Ishikawa (cell line): ENCODE measurements around the gene PAN3.

Source experiments
- CEBPB ChIP-seq: IDR thresholded peaks from 2 replicates; pipeline ENCODE4 v1.6.1; 2012
- CREB1 ChIP-seq: IDR thresholded peaks from 2 replicates; pipeline ENCODE4 v1.6.1; 2012; ENCODE audit warnings: low read depth
- EGR1 ChIP-seq: IDR thresholded peaks from 2 replicates; pipeline ENCODE4 v1.6.1; 2012
- EP300 ChIP-seq: IDR thresholded peaks from 2 replicates; pipeline ENCODE4 v1.6.1; 2012; ENCODE audit warnings: borderline replicate concordance
- FOXM1 ChIP-seq: IDR thresholded peaks from 2 replicates; pipeline ENCODE4 v1.6.1; 2012; ENCODE audit warnings: low read depth, borderline replicate concordance
- MAX ChIP-seq: IDR thresholded peaks from 2 replicates; pipeline ENCODE4 v1.6.1; 2012
- NFIC ChIP-seq: IDR thresholded peaks from 2 replicates; pipeline ENCODE4 v1.6.1; 2012
- RAD21 ChIP-seq: IDR thresholded peaks from 2 replicates; pipeline ENCODE4 v1.6.1; 2012; ENCODE audit warnings: low read depth
- REST ChIP-seq: IDR thresholded peaks from 2 replicates; pipeline ENCODE4 v1.6.1; 2012; ENCODE audit warnings: low read depth, mild to moderate bottlenecking
- TAF1 ChIP-seq: IDR thresholded peaks from 2 replicates; pipeline ENCODE4 v1.6.1; 2012; ENCODE audit warnings: low read depth, mild to moderate bottlenecking
- TCF12 ChIP-seq: IDR thresholded peaks from 2 replicates; pipeline ENCODE4 v1.6.1; 2012; ENCODE audit warnings: low read depth
- TEAD4 ChIP-seq: IDR thresholded peaks from 2 replicates; pipeline ENCODE4 v1.6.1; 2012
- YY1 ChIP-seq: IDR thresholded peaks from 2 replicates; pipeline ENCODE4 v1.6.1; 2012; ENCODE audit warnings: low read depth
- ZBTB7A ChIP-seq: IDR thresholded peaks from 2 replicates; pipeline ENCODE4 v1.6.1; 2012; ENCODE audit warnings: low read depth
- TF ChIP-seq, protein P1 (sequence below): IDR thresholded peaks from 2 replicates; pipeline ENCODE4 v1.6.1; 2012

Gene PAN3

DNA sequence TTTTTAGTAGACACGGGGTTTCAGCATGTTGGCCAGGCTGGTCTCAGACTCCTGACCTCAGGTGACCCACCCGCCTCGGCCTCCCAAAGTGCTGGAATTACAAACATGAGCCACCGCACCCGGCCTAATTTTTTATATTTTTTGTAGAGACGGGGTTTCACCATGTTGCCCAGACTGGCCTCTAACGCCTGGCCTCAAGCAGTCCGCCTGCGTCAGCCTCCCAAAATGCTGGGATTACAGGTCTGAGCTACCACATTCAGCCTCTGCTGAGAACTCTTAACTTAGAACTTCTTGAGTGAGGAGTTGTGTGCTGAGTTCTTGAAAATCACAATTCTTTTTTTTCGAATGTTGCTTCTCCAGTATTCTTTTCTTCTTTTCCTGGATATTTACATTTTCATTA is 112.2 kb downstream of the PAN3 start:
- TF ChIP-seq EP300 (no peak), MAX (no peak), NFIC (no peak), TEAD4 (no peak), YY1 (no peak), ZBTB7A (no peak), FOXM1 (no peak), CEBPB (no peak), REST (no peak), TAF1 (no peak), TCF12 (no peak), CREB1 (no peak), EGR1 (no peak), RAD21 (no peak)
- TF ChIP-seq, protein P1, sequence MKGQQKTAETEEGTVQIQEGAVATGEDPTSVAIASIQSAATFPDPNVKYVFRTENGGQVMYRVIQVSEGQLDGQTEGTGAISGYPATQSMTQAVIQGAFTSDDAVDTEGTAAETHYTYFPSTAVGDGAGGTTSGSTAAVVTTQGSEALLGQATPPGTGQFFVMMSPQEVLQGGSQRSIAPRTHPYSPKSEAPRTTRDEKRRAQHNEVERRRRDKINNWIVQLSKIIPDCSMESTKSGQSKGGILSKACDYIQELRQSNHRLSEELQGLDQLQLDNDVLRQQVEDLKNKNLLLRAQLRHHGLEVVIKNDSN: no peak

DNA sequence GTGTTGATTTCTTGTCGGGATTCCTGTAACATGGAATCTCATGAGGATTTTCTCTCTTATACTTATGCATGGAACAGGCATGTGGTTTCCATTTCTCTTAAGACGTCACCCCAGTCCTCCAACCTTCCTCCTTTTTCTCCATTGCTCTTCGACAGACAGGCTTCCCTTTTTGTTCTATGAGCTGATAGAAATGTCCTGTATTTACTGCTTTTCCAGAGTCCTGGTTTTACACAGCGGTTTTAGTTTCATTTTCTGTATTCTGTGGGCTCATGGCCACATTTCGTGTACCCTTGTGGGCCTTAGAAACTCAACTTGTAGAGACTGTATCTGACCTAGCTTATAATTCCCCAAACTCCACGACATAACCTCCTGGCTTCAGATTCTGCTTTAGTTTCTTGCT is 113.1 kb downstream of the PAN3 start:
- TF ChIP-seq EP300: no peak
- TF ChIP-seq FOXM1: no peak
- no peak for TF ChIP-seq MAX
- no peak for TF ChIP-seq CREB1
- TF ChIP-seq CEBPB: no peak
- no peak for TF ChIP-seq TCF12
- TF ChIP-seq, protein P1: no peak
- TF ChIP-seq TAF1: no peak
- TF ChIP-seq EGR1: no peak
- no peak for TF ChIP-seq REST
- TF ChIP-seq ZBTB7A: no peak
- no peak for TF ChIP-seq RAD21
- no peak for TF ChIP-seq YY1
- no peak for TF ChIP-seq NFIC
- no peak for TF ChIP-seq TEAD4

DNA sequence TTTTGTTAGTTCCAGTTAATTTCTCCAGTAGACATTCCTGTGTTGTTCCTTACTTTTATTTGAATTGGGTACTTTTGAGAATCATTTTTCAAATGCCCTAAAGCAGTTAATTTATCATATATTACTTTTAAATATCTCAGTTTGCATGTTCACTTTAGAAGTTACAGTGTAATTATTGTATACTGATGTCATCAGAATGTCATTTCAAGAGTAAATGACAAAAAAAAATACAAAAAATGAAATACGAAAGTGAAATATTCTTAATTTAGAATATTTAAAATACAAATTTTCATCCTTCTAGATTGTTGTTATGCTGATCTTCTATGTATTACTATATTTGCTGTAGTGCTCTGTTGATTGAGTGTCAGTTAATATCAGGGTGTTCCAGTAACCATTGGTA is 114.2 kb downstream of the PAN3 start:
- no peak for TF ChIP-seq YY1

- TF ChIP-seq, protein P1: no peak
- no peak for TF ChIP-seq CREB1
- no peak for TF ChIP-seq EGR1
- TF ChIP-seq ZBTB7A: no peak
- no peak for TF ChIP-seq RAD21
- TF ChIP-seq NFIC: no peak
- no peak for TF ChIP-seq MAX
- TF ChIP-seq YY1: no peak
- TF ChIP-seq TAF1: no peak
- TF ChIP-seq TEAD4: no peak
Measured at GRCh38 chr13:28257305-28257704, 119.0 kb downstream of the PAN3 start.

DNA sequence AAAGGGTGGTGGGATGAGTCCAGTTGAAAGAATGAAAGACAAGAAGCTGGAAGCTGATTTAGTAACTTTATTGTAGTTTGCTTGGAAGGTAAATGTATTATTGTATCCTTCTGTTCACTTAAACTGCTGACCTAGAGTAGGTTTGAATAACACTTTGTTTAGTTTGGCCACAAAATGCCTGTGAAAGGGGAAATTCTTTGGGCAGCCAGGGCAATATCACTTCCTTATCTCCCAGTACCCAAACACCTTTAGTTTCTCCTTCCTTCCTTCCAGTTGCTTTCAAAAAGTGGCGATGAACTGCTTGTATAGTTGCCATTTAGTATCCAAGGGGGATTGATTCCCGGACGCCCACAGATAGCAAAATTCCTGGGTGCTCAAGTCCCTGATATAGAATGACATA is 120.1 kb downstream of the PAN3 start:
- TF ChIP-seq EP300 (no peak), MAX (no peak), TCF12 (no peak), TEAD4 (no peak), FOXM1 (no peak), TAF1 (no peak)

DNA sequence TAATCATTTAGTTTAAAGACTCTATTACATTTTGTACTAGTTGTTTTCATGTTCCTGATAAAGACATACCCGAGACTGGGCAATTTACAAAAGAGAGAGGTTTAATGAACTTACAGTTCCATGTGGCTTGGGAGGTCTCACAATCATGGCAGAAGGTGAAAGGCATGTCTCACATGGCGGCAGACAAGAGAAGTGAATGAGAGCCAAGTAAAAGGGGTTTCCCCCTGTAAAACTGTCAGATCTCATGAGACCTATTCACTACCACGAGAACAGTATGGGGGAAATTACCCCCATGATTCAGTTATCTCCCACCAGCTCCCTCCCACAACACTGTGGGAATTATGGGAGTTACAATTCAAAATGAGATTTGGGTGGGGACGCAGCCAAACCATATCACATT is 129.2 kb downstream of the PAN3 start:
- TF ChIP-seq ZBTB7A (no peak), EGR1 (no peak), REST (no peak), TEAD4 (no peak), MAX (no peak), RAD21 (no peak), TAF1 (no peak)
